ENCODE measurements around the gene BORCS6. TPM values are rescaled to one million over a fixed set of nuclear protein-coding genes. Genes with fewer than 3 reads are reported as not detected.

Gene BORCS6
- total and polyA plus RNA-seq, 4 donors, result 4.1 to 6.8 (median 5.7) TPM

GRCh38 chr17:8187517-8188262 lies 2.3 kb downstream of the BORCS6 start:
- Histone ChIP-seq H3K36me3 (ENCODE audit: control insufficient read depth in 4 of 4, insufficient read depth in 3 of 4, low read depth in 1 of 4, low read length in 3 of 4) (no peaks in the 10 kb centered on the region), H3K4me1 (ENCODE audit: control insufficient read depth in 4 of 4, insufficient read depth in 4 of 4, low read length in 3 of 4) (peaks cover 12 to 57% (median 31%) of the 10 kb centered on the region in 4 donors), H3K9ac (ENCODE audit: low read depth in 1 of 2, low read length in 2 of 2) (peak overlapping the region; percentile 5 to 16), H3K4me3 (ENCODE audit: low read depth in 1 of 3, low read length in 3 of 3) (peak overlapping the region in 2 of 3 donors; percentile 52 to 82), H3K27me3 (ENCODE audit: control insufficient read depth in 4 of 4, insufficient read depth in 4 of 4, low read length in 3 of 4) (no peaks in the 10 kb centered on the region), H3K27ac (ENCODE audit: low read depth in 1 of 2, low read length in 2 of 2) (peak overlapping the region; percentile 73 to 85), H3K9me3 (ENCODE audit: control insufficient read depth in 4 of 4, low read length in 3 of 4) (no peaks in the 10 kb centered on the region)
- WGBS, result 1% methylated on average over 25 of the region's 25 CpGs
- TF ChIP-seq FOXA2 (IDR thresholded peaks at IDR 0.05), result peak; percentile 32
- TF ChIP-seq, protein P1, sequence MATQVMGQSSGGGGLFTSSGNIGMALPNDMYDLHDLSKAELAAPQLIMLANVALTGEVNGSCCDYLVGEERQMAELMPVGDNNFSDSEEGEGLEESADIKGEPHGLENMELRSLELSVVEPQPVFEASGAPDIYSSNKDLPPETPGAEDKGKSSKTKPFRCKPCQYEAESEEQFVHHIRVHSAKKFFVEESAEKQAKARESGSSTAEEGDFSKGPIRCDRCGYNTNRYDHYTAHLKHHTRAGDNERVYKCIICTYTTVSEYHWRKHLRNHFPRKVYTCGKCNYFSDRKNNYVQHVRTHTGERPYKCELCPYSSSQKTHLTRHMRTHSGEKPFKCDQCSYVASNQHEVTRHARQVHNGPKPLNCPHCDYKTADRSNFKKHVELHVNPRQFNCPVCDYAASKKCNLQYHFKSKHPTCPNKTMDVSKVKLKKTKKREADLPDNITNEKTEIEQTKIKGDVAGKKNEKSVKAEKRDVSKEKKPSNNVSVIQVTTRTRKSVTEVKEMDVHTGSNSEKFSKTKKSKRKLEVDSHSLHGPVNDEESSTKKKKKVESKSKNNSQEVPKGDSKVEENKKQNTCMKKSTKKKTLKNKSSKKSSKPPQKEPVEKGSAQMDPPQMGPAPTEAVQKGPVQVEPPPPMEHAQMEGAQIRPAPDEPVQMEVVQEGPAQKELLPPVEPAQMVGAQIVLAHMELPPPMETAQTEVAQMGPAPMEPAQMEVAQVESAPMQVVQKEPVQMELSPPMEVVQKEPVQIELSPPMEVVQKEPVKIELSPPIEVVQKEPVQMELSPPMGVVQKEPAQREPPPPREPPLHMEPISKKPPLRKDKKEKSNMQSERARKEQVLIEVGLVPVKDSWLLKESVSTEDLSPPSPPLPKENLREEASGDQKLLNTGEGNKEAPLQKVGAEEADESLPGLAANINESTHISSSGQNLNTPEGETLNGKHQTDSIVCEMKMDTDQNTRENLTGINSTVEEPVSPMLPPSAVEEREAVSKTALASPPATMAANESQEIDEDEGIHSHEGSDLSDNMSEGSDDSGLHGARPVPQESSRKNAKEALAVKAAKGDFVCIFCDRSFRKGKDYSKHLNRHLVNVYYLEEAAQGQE (IDR thresholded peaks at IDR 0.05), result peak; percentile 64
- TF ChIP-seq SP1 (IDR thresholded peaks at IDR 0.05), result peak; percentile 91
- TF ChIP-seq ATF3 (IDR thresholded peaks at IDR 0.05), result peak; percentile 100
- peak; percentile 37 for TF ChIP-seq HNF4G (IDR thresholded peaks at IDR 0.05)
- no peak for TF ChIP-seq GABPA (IDR thresholded peaks at IDR 0.05 in 1 of 2, conservative IDR thresholded peaks at IDR 0.05 in 1 of 2)
- no peak for TF ChIP-seq TAF1 (conservative IDR thresholded peaks at IDR 0.05)
- TF ChIP-seq, protein P2, sequence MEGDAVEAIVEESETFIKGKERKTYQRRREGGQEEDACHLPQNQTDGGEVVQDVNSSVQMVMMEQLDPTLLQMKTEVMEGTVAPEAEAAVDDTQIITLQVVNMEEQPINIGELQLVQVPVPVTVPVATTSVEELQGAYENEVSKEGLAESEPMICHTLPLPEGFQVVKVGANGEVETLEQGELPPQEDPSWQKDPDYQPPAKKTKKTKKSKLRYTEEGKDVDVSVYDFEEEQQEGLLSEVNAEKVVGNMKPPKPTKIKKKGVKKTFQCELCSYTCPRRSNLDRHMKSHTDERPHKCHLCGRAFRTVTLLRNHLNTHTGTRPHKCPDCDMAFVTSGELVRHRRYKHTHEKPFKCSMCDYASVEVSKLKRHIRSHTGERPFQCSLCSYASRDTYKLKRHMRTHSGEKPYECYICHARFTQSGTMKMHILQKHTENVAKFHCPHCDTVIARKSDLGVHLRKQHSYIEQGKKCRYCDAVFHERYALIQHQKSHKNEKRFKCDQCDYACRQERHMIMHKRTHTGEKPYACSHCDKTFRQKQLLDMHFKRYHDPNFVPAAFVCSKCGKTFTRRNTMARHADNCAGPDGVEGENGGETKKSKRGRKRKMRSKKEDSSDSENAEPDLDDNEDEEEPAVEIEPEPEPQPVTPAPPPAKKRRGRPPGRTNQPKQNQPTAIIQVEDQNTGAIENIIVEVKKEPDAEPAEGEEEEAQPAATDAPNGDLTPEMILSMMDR (IDR thresholded peaks at IDR 0.05; ENCODE audit: low read depth, low read length, missing input control), result no peak
- TF ChIP-seq YY1 (IDR thresholded peaks at IDR 0.05), result peak; percentile 86
- peak; percentile 73 to 80 for TF ChIP-seq HNF4A (conservative IDR thresholded peaks at IDR 0.05)
- TF ChIP-seq JUND (IDR thresholded peaks at IDR 0.05), result peak; percentile 71 to 72
- TF ChIP-seq EGR1 (IDR thresholded peaks at IDR 0.05; ENCODE audit: low read depth in 2 of 2), result peak in 1 of 2 donors; percentile 16
- peak; percentile 32 to 45 for TF ChIP-seq RAD21 (IDR thresholded peaks at IDR 0.05)
- TF ChIP-seq, protein P3, sequence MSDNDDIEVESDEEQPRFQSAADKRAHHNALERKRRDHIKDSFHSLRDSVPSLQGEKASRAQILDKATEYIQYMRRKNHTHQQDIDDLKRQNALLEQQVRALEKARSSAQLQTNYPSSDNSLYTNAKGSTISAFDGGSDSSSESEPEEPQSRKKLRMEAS (IDR thresholded peaks at IDR 0.05), result peak; percentile 82
- peak; percentile 83 to 84 for TF ChIP-seq RXRA (IDR thresholded peaks at IDR 0.05)
- TF ChIP-seq NR2F2 (IDR thresholded peaks at IDR 0.05), result peak; percentile 78
- peak; percentile 69 for TF ChIP-seq FOXA1 (IDR thresholded peaks at IDR 0.05)
- TF ChIP-seq, protein P4, sequence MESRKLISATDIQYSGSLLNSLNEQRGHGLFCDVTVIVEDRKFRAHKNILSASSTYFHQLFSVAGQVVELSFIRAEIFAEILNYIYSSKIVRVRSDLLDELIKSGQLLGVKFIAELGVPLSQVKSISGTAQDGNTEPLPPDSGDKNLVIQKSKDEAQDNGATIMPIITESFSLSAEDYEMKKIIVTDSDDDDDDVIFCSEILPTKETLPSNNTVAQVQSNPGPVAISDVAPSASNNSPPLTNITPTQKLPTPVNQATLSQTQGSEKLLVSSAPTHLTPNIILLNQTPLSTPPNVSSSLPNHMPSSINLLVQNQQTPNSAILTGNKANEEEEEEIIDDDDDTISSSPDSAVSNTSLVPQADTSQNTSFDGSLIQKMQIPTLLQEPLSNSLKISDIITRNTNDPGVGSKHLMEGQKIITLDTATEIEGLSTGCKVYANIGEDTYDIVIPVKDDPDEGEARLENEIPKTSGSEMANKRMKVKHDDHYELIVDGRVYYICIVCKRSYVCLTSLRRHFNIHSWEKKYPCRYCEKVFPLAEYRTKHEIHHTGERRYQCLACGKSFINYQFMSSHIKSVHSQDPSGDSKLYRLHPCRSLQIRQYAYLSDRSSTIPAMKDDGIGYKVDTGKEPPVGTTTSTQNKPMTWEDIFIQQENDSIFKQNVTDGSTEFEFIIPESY (IDR thresholded peaks at IDR 0.05), result peak; percentile 83
- peak; percentile 95 for DNase-seq (ENCODE audit: low spot score)

All from liver (tissue), 9 donors.